H1 (cell line): Measurements from ENCODE around the gene TMEM63C. TPM values are rescaled to one million over a fixed set of nuclear protein-coding genes. Genes with fewer than 3 reads are reported as not detected.

Source experiments
- CTCF ChIA-PET: fragments of 300-600 bp; sonication (Branson Sonifier 250); formaldehyde crosslinking; loops from one replicate; lab custom pipeline; 2021; ENCODE audit not compliant: partially characterized antibody; lab: Charles Lee
- POLR2A ChIA-PET: fragments of 300-600 bp; sonication (Branson Sonifier 250); formaldehyde crosslinking; loops from one replicate; lab custom pipeline; 2021; ENCODE audit warnings: inconsistent platforms; ENCODE audit not compliant: partially characterized antibody; lab: Charles Lee
- DNase-seq, 2 experiments: peaks; one replicate each; pipeline versions ENCODE4 v3.0.0 to v3.0.0-alpha.2; 2010 to 2022; ENCODE audit warnings: low spot score in 2 of 2, low read depth in 1 of 2, mixed read lengths in 1 of 2
- FAIRE-seq: peaks from 2 replicates; lab custom pipeline; 2011; peaks lifted over from hg19 to GRCh38; lab: Jason Lieb, UNC
- H2AFZ ChIP-seq: 2 replicates; pipeline ENCODE4 v1.8.1; 2012; ENCODE audit warnings: low read length, inconsistent platforms
- H2AK5ac ChIP-seq: 2 replicates; pipeline ENCODE4 v1.6.1; 2013; ENCODE audit warnings: low read depth, low read length
- H2BK120ac ChIP-seq: replicated peaks from 2 replicates; pipeline ENCODE3; 2013; ENCODE audit warnings: low read depth, low read length, inconsistent platforms
- H2BK12ac ChIP-seq: 2 replicates; pipeline ENCODE4 v1.6.1; 2013; ENCODE audit warnings: low read depth, low read length
- H2BK15ac ChIP-seq: 2 replicates; pipeline ENCODE4 v1.6.1; 2013; ENCODE audit warnings: low read length
- H2BK20ac ChIP-seq: 2 replicates; pipeline ENCODE4 v1.6.1; 2013; ENCODE audit warnings: low read length
- H2BK5ac ChIP-seq: 2 replicates; pipeline ENCODE4 v1.6.1; 2013; ENCODE audit warnings: low read depth, low read length
- H3K14ac ChIP-seq: 2 replicates; pipeline ENCODE4 v1.6.1; 2013; ENCODE audit warnings: inconsistent platforms; ENCODE audit not compliant: insufficient read length
- H3K18ac ChIP-seq: 2 replicates; pipeline ENCODE4 v1.6.1; 2013; ENCODE audit warnings: low read length; ENCODE audit errors: extremely low read depth
- H3K23ac ChIP-seq: 2 replicates; pipeline ENCODE4 v1.6.1; 2013; ENCODE audit warnings: inconsistent platforms; ENCODE audit not compliant: insufficient read length
- H3K23me2 ChIP-seq: 2 replicates; pipeline ENCODE4 v1.6.1; 2013; ENCODE audit warnings: low read depth, low read length
- H3K27ac ChIP-seq: 2 replicates; pipeline ENCODE4 v1.6.1; 2011; ENCODE audit warnings: low read depth, low read length, inconsistent platforms
- H3K27me3 ChIP-seq, 4 experiments: replicated peaks in 1 of 4; 1 replicate in 1 of 4; 2 replicates in 3 of 4; pipeline versions ENCODE4 v1.6.1 to v1.8.1; 2011 to 2013; ENCODE audit warnings: low read length in 3 of 4, mild to moderate bottlenecking in 3 of 4, inconsistent platforms in 2 of 4, mixed read lengths in 2 of 4, moderate library complexity in 1 of 4; ENCODE audit not compliant: control insufficient read depth in 3 of 4, insufficient read depth in 3 of 4; ENCODE audit errors: extremely low read depth in 1 of 4
- H3K36me3 ChIP-seq, 4 experiments: 2 replicates each; pipeline versions ENCODE4 v1.6.1 to v1.8.1; 2011 to 2013; ENCODE audit warnings: mild to moderate bottlenecking in 4 of 4, low read length in 3 of 4, moderate library complexity in 2 of 4, control low read depth in 1 of 4, inconsistent platforms in 1 of 4; ENCODE audit not compliant: insufficient read depth in 4 of 4, control insufficient read depth in 2 of 4
- H3K4ac ChIP-seq: replicated peaks from 2 replicates; pipeline ENCODE3; 2013; ENCODE audit warnings: low read length, low read depth, mixed read lengths, inconsistent platforms; ENCODE audit not compliant: insufficient read length
- H3K4me1 ChIP-seq, 4 experiments: replicated peaks in 1 of 4; 1 replicate in 1 of 4; 2 replicates in 3 of 4; pipeline versions ENCODE4 v1.6.1 to v1.8.1; 2011 to 2013; ENCODE audit warnings: low read length in 3 of 4, inconsistent platforms in 2 of 4, mixed read lengths in 1 of 4; ENCODE audit not compliant: insufficient read depth in 4 of 4, control insufficient read depth in 3 of 4
- H3K4me2 ChIP-seq, 2 experiments: 2 replicates each; pipeline versions ENCODE4 v1.6.1 to v1.8.1; 2011 to 2013; ENCODE audit warnings: low read depth in 2 of 2, low read length in 2 of 2, control low read depth in 1 of 2, inconsistent platforms in 1 of 2, mild to moderate bottlenecking in 1 of 2; ENCODE audit not compliant: insufficient read depth in 1 of 2
- H3K4me3 ChIP-seq, 4 experiments: fragments of 200-600, 300-600 bp in 1 of 4; sonication (generic), shearing (Covaris generic), sonication (Bioruptor Twin) in 1 of 4; 2 replicates each; pipeline versions ENCODE4 v1.5.1 to v1.8.1; 2011 to 2016; ENCODE audit warnings: low read length in 4 of 4, low read depth in 3 of 4, control low read depth in 2 of 4, inconsistent platforms in 2 of 4, mild to moderate bottlenecking in 2 of 4, mixed read lengths in 1 of 4, moderate library complexity in 1 of 4; ENCODE audit not compliant: insufficient read depth in 2 of 4; ENCODE audit errors: extremely low read depth in 1 of 4
- H3K56ac ChIP-seq: replicated peaks from 2 replicates; pipeline ENCODE3; 2013; ENCODE audit warnings: low read depth, mild to moderate bottlenecking, mixed read lengths, low read length, inconsistent platforms; ENCODE audit not compliant: insufficient read length
- H3K79me1 ChIP-seq: 2 replicates; pipeline ENCODE4 v1.6.1; 2013; ENCODE audit warnings: low read depth, low read length, control low read depth
- H3K79me2 ChIP-seq, 2 experiments: 2 replicates each; pipeline versions ENCODE4 v1.6.1 to v1.8.1; 2012 to 2013; ENCODE audit warnings: low read length in 2 of 2, mild to moderate bottlenecking in 2 of 2, inconsistent platforms in 1 of 2; ENCODE audit not compliant: insufficient read depth in 2 of 2, control insufficient read depth in 1 of 2
- H3K9ac ChIP-seq, 4 experiments: replicated peaks in 1 of 4; 1 replicate in 1 of 4; 2 replicates in 3 of 4; pipeline versions ENCODE4 v1.6.1 to v1.8.1; 2011 to 2013; ENCODE audit warnings: low read depth in 3 of 4, low read length in 3 of 4, control low read depth in 2 of 4, mild to moderate bottlenecking in 2 of 4, moderate library complexity in 2 of 4, inconsistent platforms in 1 of 4; ENCODE audit errors: extremely low read depth in 1 of 4
- H3K9me3 ChIP-seq, 2 experiments: 2 replicates each; pipeline versions ENCODE4 v1.6.1 to v1.8.1; 2012 to 2013; ENCODE audit warnings: mild to moderate bottlenecking in 2 of 2, moderate library complexity in 2 of 2, control low read depth in 1 of 2, inconsistent platforms in 1 of 2, low read depth in 1 of 2, low read length in 1 of 2, mixed read lengths in 1 of 2; ENCODE audit not compliant: insufficient read depth in 2 of 2
- H4K20me1 ChIP-seq, 2 experiments: replicated peaks in 1 of 2; 2 replicates each; pipeline versions ENCODE3 to v1.8.1; 2011 to 2013; ENCODE audit warnings: inconsistent platforms in 2 of 2, low read length in 2 of 2, mild to moderate bottlenecking in 1 of 2; ENCODE audit not compliant: insufficient read depth in 2 of 2, control insufficient read depth in 1 of 2
- H4K5ac ChIP-seq: 2 replicates; pipeline ENCODE4 v1.6.1; 2013; ENCODE audit warnings: low read length, low read depth, mixed read lengths, inconsistent platforms; ENCODE audit not compliant: insufficient read length
- H4K8ac ChIP-seq: 2 replicates; pipeline ENCODE4 v1.8.0; 2013; ENCODE audit warnings: mild to moderate bottlenecking, moderate library complexity, low read length, inconsistent platforms; ENCODE audit not compliant: insufficient read depth; ENCODE audit errors: extremely low read depth
- H4K91ac ChIP-seq: replicated peaks from 2 replicates; pipeline ENCODE3; 2013; ENCODE audit warnings: low read length, mixed read lengths, inconsistent platforms; ENCODE audit not compliant: insufficient read length
- WGBS, 2 experiments: shearing (Covaris generic) in 1 of 2; methylation state at CpG; one replicate each; pipeline versions ENCODE4 v1.1.6 to v1.1.7; 2013 to 2015; ENCODE audit warnings: low lambda C conversion rate in 2 of 2, mixed read lengths in 2 of 2, inconsistent platforms in 1 of 2, low coverage in 1 of 2, missing lambda C conversion rate in 1 of 2; ENCODE audit not compliant: insufficient replicate concordance in 2 of 2, insufficient coverage in 1 of 2, insufficient read length in 1 of 2; ENCODE audit errors: extremely low coverage in 1 of 2, missing lambda C conversion rate in 1 of 2; 5-methylcytosine and 5-hydroxymethylcytosine counted together
- polyA plus RNA-seq, 7 experiments: library from polyadenylated mRNA; depleted of rRNA in 3 of 7; stranded (reverse) in 5 of 7; unstranded in 2 of 7; fragments of >200 nt in 5 of 7; fragments of 200-250 nt in 2 of 7; gene quantifications; 1 replicate in 5 of 7; 2 replicates in 1 of 7; 4 replicates in 1 of 7; pipeline versions ENCODE4 v1.2.1 to v1.2.3, GENCODE V29; 2011 to 2013; ENCODE audit warnings: missing spikeins in 2 of 7, mixed read lengths in 2 of 7
- total RNA-seq: library from RNA; stranded (reverse); fragmentation: NEBNext Ultra II Directional; extraction: Animal tissue kit (Norgen Biotek cat#: 25700); gene quantifications from 2 replicates; pipeline ENCODE4 v1.2.1, GENCODE V29; 2021
- TF ChIP-seq, protein P1 (sequence below): IDR thresholded peaks from 2 replicates; pipeline ENCODE4 v1.6.1; 2012; ENCODE audit warnings: inconsistent platforms

TMEM63C gene
- total and polyA plus RNA-seq, 2 of the 8 experiments (the other 6 are each of a cell fraction or from before 2014, with no cell fraction given), result 3.0 to 7.6 TPM

DNA sequence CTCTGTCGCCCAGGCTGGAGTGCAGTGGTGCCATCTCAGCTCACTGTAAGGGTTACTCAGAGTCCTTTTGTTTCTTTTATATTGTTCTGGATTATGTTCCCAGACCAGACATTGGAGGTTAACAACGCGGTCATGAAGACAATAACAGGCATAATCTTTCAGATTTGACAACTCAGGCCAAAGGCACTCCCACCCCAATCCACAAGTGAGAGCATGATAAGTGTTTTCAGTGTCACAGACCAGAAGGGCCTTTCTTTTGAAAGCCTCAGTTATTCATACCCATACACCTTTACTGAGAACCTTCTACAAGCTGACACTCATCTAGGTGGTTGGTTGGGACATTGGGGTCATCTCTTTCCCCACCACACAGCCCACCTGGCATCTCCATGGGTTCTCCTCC, 2.9 kb upstream of the TMEM63C start:
- CTCF ChIA-PET, result interaction anchor here (1.2 to 3.6 kb wide), 4 partner anchors 11 to 38 kb away, joined by 3 to 24 read pairs (median 4); partner anchors contain the start of gene ZDHHC22
- TF ChIP-seq, protein P1, sequence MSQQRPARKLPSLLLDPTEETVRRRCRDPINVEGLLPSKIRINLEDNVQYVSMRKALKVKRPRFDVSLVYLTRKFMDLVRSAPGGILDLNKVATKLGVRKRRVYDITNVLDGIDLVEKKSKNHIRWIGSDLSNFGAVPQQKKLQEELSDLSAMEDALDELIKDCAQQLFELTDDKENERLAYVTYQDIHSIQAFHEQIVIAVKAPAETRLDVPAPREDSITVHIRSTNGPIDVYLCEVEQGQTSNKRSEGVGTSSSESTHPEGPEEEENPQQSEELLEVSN, result no peak

More for the DNA sequence above, 2.9 kb upstream of the TMEM63C start:
- H3K4ac ChIP-seq, result no peak overlapping the region
- H3K14ac ChIP-seq, result no peak overlapping the region
- H3K23me2 ChIP-seq, result peaks cover 6% of the 10 kb centered on the region; the same call in 1 of the 2 replicates
- POLR2A ChIA-PET, result no interaction called here
- no peak overlapping the region for H2BK120ac ChIP-seq
- no peak overlapping the region for H3K9ac ChIP-seq
- no peak overlapping the region for H3K4me2 ChIP-seq
- no peaks in the 10 kb centered on the region for H4K20me1 ChIP-seq
- H2BK5ac ChIP-seq, result no peak overlapping the region
- peaks cover 0 to under 1% (median 0%) of the 10 kb centered on the region in 4 experiments; a peak in 2 of 7 replicates for H3K27me3 ChIP-seq
- no peaks in the 10 kb centered on the region for H3K9me3 ChIP-seq
- 66% methylated on average over 3 of the region's 3 CpGs; no CpG with 5 or more reads in 1 of the 2 experiments for WGBS, 2 experiments
- no peaks in the 10 kb centered on the region for H3K79me2 ChIP-seq
- no peak overlapping the region for H3K56ac ChIP-seq
- no peak for DNase-seq
- H4K5ac ChIP-seq, result no peak overlapping the region
- H3K4me3 ChIP-seq, result no peak overlapping the region
- no peaks in the 10 kb centered on the region for H3K79me1 ChIP-seq
- no peak for FAIRE-seq
- H2AFZ ChIP-seq, result no peak overlapping the region
- H4K8ac ChIP-seq, result no peak overlapping the region
- no peak overlapping the region for H2AK5ac ChIP-seq
- H3K27ac ChIP-seq, result no peak overlapping the region
- no peak overlapping the region for H3K23ac ChIP-seq
- peaks cover 3 to 11% (median 7%) of the 10 kb centered on the region in 4 experiments; a peak in 6 of 7 replicates for H3K4me1 ChIP-seq
- H3K36me3 ChIP-seq, result no peaks in the 10 kb centered on the region
- no peak overlapping the region for H2BK20ac ChIP-seq
- H2BK15ac ChIP-seq, result no peak overlapping the region
- no peak overlapping the region for H3K18ac ChIP-seq
- H2BK12ac ChIP-seq, result no peak overlapping the region
- no peak overlapping the region for H4K91ac ChIP-seq
